ENCODE measurements around the gene MCM9. TPM values are rescaled to one million over a fixed set of nuclear protein-coding genes. Genes with fewer than 3 reads are reported as not detected.
"Not testable (repeated sequence)": the region's sequence is repeated elsewhere in the genome, so short reads cannot be mapped to it uniquely, and the experiment has no call there.

The MCM9 gene
- total and polyA plus RNA-seq, 3 donors from 2014 or later: 14.0 to 25.1 (median 19.2) TPM

DNA sequence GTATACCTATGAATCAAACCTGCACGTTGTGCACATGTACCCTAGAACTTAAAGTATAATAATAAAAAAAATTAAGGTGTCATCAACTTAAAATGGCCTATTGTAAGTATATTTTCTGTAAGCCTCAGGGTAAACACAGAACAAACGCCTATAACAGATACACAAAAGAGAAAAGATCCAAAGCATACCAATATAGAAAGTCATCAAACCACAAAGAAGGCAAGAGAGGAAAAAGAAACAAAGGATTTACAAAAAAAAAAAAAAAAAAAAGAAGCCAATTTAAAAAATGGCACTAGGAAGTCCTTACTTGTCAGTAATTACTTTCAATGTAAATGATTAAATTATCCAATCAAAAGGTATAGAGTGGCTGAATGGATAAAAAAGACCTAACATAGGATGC lies 65.6 kb downstream of the MCM9 start:
- Histone ChIP-seq H3K4me1 (no peaks in the 10 kb centered on the region), H3K27me3 (no peaks in the 10 kb centered on the region), H3K36me3 (ENCODE audit: low read depth, missing control alignments) (no peaks in the 10 kb centered on the region), H3K27ac (no peak overlapping the region), H3K9me3 (no peaks in the 10 kb centered on the region), H3K4me3 (no peak overlapping the region)
- no peak for TF ChIP-seq POLR2A (IDR thresholded peaks at IDR 0.05)
- TF ChIP-seq, protein P1, sequence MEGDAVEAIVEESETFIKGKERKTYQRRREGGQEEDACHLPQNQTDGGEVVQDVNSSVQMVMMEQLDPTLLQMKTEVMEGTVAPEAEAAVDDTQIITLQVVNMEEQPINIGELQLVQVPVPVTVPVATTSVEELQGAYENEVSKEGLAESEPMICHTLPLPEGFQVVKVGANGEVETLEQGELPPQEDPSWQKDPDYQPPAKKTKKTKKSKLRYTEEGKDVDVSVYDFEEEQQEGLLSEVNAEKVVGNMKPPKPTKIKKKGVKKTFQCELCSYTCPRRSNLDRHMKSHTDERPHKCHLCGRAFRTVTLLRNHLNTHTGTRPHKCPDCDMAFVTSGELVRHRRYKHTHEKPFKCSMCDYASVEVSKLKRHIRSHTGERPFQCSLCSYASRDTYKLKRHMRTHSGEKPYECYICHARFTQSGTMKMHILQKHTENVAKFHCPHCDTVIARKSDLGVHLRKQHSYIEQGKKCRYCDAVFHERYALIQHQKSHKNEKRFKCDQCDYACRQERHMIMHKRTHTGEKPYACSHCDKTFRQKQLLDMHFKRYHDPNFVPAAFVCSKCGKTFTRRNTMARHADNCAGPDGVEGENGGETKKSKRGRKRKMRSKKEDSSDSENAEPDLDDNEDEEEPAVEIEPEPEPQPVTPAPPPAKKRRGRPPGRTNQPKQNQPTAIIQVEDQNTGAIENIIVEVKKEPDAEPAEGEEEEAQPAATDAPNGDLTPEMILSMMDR (IDR thresholded peaks at IDR 0.05): no peak
- 83 to 94% methylated on average over 2 of the region's 2 CpGs for WGBS, 2 donors
- no peak for DNase-seq
- intact Hi-C loops (cut with DNase I; ENCODE audit: low total_unique reads): no loop called here

DNA sequence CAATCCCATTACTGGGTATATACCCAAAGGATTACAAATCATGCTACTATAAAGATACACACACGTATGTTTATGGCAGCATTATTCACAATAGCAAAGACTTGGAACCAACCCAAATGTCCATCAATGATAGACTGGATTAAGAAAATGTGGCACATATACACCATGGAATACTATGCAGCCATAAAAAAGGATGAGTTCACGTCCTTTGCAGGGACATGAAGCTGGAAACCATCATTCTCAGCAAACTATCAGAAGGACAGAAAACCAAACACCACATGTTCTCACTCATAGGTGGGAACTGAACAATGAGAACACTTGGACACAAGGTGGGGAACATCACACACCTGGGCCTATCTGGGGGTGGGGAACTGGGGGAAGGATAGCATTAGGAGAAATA lies 66.1 kb downstream of the MCM9 start:
- H3K36me3 ChIP-seq (ENCODE audit: low read depth, missing control alignments); H3K4me3 ChIP-seq; H3K9me3 ChIP-seq; H3K27ac ChIP-seq; DNase-seq; H3K27me3 ChIP-seq; H3K4me1 ChIP-seq; intact Hi-C loops (cut with DNase I; ENCODE audit: low total_unique reads): not testable (repeated sequence)
- WGBS, 2 donors: 90 to 93% methylated on average over 2 of the region's 2 CpGs

DNA sequence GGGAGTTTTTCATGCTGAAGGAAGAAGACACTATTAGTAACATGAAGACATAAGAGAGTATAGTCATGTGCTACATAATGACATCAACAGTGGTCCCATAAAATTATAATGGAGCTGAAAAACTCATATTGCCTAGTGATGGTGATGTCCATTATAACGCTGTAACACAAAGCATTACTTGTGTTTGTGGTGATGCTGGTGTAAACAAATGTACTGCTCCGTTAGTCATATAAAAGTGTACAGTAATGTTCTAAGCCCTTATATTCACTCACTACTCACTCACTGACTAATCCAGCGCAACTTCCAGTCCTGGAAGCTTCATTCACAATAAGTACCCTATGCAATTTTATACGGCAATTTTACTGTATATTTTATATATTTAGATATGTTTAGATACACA lies 67.8 kb downstream of the MCM9 start:
- Histone ChIP-seq H3K9me3 (no peaks in the 10 kb centered on the region), H3K36me3 (ENCODE audit: low read depth, missing control alignments) (no peaks in the 10 kb centered on the region), H3K4me1 (no peaks in the 10 kb centered on the region), H3K27ac (no peak overlapping the region), H3K27me3 (no peaks in the 10 kb centered on the region), H3K4me3 (no peak overlapping the region)
- DNase-seq: no peak
- WGBS, 2 donors: 94 to 99% methylated on average over 4 of the region's 4 CpGs
- TF ChIP-seq, protein P1 (IDR thresholded peaks at IDR 0.05): no peak
- TF ChIP-seq POLR2A (IDR thresholded peaks at IDR 0.05): no peak
- intact Hi-C loops (cut with DNase I; ENCODE audit: low total_unique reads): no loop called here

DNA sequence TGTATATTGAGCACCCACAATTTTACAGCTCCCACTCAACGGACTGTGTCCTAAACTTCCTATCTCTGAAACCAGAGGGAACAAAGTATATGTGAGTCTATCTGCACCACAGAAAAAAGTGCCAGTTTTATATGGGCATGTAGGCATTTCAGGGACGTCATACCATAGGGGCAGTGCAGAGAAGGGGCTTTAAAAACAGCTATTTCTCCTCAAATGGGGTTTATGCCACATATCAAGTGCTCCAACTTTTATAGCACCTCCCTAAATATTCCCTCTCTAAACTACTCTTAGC lies 69.9 kb downstream of the MCM9 start:
- no peaks in the 10 kb centered on the region for H3K36me3 ChIP-seq (ENCODE audit: low read depth, missing control alignments)
- H3K27me3 ChIP-seq: no peaks in the 10 kb centered on the region
- no peak for DNase-seq
- intact Hi-C loops (cut with DNase I; ENCODE audit: low total_unique reads): no loop called here
- H3K4me3 ChIP-seq: no peak overlapping the region
- TF ChIP-seq, protein P1 (IDR thresholded peaks at IDR 0.05): no peak
- no peak for TF ChIP-seq POLR2A (IDR thresholded peaks at IDR 0.05)
- H3K4me1 ChIP-seq: no peaks in the 10 kb centered on the region
- no peaks in the 10 kb centered on the region for H3K9me3 ChIP-seq
- H3K27ac ChIP-seq: no peak overlapping the region
- 71 to 73% methylated on average over 2 of the region's 2 CpGs for WGBS, 2 donors

DNA sequence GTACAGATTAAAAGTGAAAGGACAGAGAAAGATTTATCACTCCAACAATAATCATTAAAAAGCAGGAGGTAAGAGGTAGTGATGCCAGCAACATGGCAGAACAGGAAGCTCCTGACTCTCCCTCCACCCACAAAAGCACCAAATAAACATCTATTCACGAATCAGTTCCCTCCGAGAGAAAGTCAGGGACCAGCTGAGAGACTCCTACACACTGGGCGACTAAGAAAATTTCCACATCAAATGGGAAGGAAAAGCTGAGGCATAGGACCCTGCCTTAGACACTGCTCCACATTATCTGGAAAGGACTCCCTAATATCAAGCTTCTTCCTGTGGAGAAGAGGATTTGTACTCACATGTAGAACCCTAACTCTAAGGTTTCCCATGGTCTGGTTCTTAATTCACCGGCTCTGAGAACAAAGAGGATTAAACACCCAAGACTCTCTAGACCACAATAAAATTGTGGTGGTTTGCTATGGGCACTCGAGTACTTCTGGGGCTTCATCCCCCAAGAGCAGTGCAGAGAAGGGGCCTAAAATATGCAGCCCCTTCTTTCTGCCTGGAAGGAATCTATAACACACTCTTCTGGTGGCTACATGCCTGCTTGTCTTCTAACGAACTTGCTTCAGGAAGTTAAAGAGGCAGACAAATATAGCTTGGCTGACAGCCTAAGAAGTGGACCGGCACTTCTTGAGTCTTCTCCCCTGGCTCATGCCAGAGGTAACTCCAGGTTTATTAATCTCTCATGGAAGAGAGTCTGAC lies 70.4 kb downstream of the MCM9 start:
- intact Hi-C loops (cut with DNase I; ENCODE audit: low total_unique reads): no loop called here
- WGBS, 2 donors: 63 to 67% methylated on average over 7 of the region's 7 CpGs

More for the DNA sequence above, 70.4 kb downstream of the MCM9 start:
- Histone ChIP-seq H3K36me3 (ENCODE audit: low read depth, missing control alignments) (no peaks in the 10 kb centered on the region), H3K4me3 (no peak overlapping the region), H3K9me3 (no peaks in the 10 kb centered on the region), H3K27me3 (no peaks in the 10 kb centered on the region), H3K27ac (no peak overlapping the region), H3K4me1 (no peaks in the 10 kb centered on the region)
- TF ChIP-seq, protein P1 (IDR thresholded peaks at IDR 0.05): no peak
- no peak for TF ChIP-seq POLR2A (IDR thresholded peaks at IDR 0.05)
- no peak for DNase-seq
